ENCODE data around the gene ANK3. TPM values are rescaled to one million over a fixed set of nuclear protein-coding genes. Genes with fewer than 3 reads are reported as not detected.

The ANK3 gene
- total RNA-seq, 1 experiment from 2014 or later, result 9.6 TPM

GRCh38 chr10:60384708-60385398, 4.8 kb downstream of the ANK3 start:
- in situ Hi-C loops (cut with HindIII; ENCODE audit: low sequenced_read_pairs), result no loop called here
- peak; percentile 95 for DNase-seq (ENCODE audit: low spot score)

GRCh38 chr10:60384011-60384410, 5.7 kb downstream of the ANK3 start:
- DNase-seq (ENCODE audit: low spot score), result no peak
- in situ Hi-C loops (cut with HindIII; ENCODE audit: low sequenced_read_pairs), result no loop called here

- DNase-seq (ENCODE audit: low spot score), result no peak
- in situ Hi-C loops (cut with HindIII; ENCODE audit: low sequenced_read_pairs), result no loop called here
These were observed 6.6 kb downstream of the ANK3 start for GRCh38 chr10:60382946-60383681.

GRCh38 chr10:60380781-60381180, 8.9 kb downstream of the ANK3 start:
- in situ Hi-C loops (cut with HindIII; ENCODE audit: low sequenced_read_pairs), result no loop called here
- DNase-seq (ENCODE audit: low spot score), result peak; percentile 63

- in situ Hi-C loops (cut with HindIII; ENCODE audit: low sequenced_read_pairs), result no loop called here
- DNase-seq (ENCODE audit: low spot score), result peak; percentile 47
These were observed 11.7 kb downstream of the ANK3 start for GRCh38 chr10:60377955-60378354.

GRCh38 chr10:60377042-60377352, 12.7 kb downstream of the ANK3 start:
- in situ Hi-C loops (cut with HindIII; ENCODE audit: low sequenced_read_pairs), result no loop called here
- DNase-seq (ENCODE audit: low spot score), result peak; percentile 81

- peak; percentile 73 for DNase-seq (ENCODE audit: low spot score)
These were observed 13.2 kb downstream of the ANK3 start for GRCh38 chr10:60376221-60377041.

GRCh38 chr10:60375293-60376004, 14.2 kb downstream of the ANK3 start:
- peak; percentile 55 for DNase-seq (ENCODE audit: low spot score)
- in situ Hi-C loops (cut with HindIII; ENCODE audit: low sequenced_read_pairs), result no loop called here

More at GRCh38 chr10:60376221-60377041, 13.2 kb downstream of the ANK3 start:
- in situ Hi-C loops (cut with HindIII; ENCODE audit: low sequenced_read_pairs), result no loop called here

GRCh38 chr10:60374836-60375235, 14.8 kb downstream of the ANK3 start:
- in situ Hi-C loops (cut with HindIII; ENCODE audit: low sequenced_read_pairs), result no loop called here
- no peak for DNase-seq (ENCODE audit: low spot score)

- in situ Hi-C loops (cut with HindIII; ENCODE audit: low sequenced_read_pairs), result no loop called here
- DNase-seq (ENCODE audit: low spot score), result peak; percentile 73
These were observed 17.2 kb downstream of the ANK3 start for GRCh38 chr10:60372436-60372835.

GRCh38 chr10:60369547-60369930, 20.1 kb downstream of the ANK3 start:
- in situ Hi-C loops (cut with HindIII; ENCODE audit: low sequenced_read_pairs), result no loop called here
- no peak for DNase-seq (ENCODE audit: low spot score)

GRCh38 chr10:60368875-60369546, 20.7 kb downstream of the ANK3 start:
- DNase-seq (ENCODE audit: low spot score), result peak; percentile 57
- in situ Hi-C loops (cut with HindIII; ENCODE audit: low sequenced_read_pairs), result no loop called here

- DNase-seq (ENCODE audit: low spot score), result peak; percentile 77
- in situ Hi-C loops (cut with HindIII; ENCODE audit: low sequenced_read_pairs), result no loop called here
These were observed 21.8 kb downstream of the ANK3 start for GRCh38 chr10:60367901-60368300.

- no peak for DNase-seq (ENCODE audit: low spot score)
- in situ Hi-C loops (cut with HindIII; ENCODE audit: low sequenced_read_pairs), result no loop called here
These were observed 22.2 kb downstream of the ANK3 start for GRCh38 chr10:60367431-60367830.

GRCh38 chr10:60367024-60367423, 22.7 kb downstream of the ANK3 start:
- peak; percentile 91 for DNase-seq (ENCODE audit: low spot score)
- in situ Hi-C loops (cut with HindIII; ENCODE audit: low sequenced_read_pairs), result no loop called here

- DNase-seq (ENCODE audit: low spot score), result no peak
- in situ Hi-C loops (cut with HindIII; ENCODE audit: low sequenced_read_pairs), result no loop called here
These were observed 26.5 kb downstream of the ANK3 start for GRCh38 chr10:60363187-60363586.

- in situ Hi-C loops (cut with HindIII; ENCODE audit: low sequenced_read_pairs), result no loop called here
- DNase-seq (ENCODE audit: low spot score), result no peak
These were observed 27.2 kb downstream of the ANK3 start for GRCh38 chr10:60362461-60362860.

GRCh38 chr10:60359066-60359465, 30.6 kb downstream of the ANK3 start:
- in situ Hi-C loops (cut with HindIII; ENCODE audit: low sequenced_read_pairs), result no loop called here
- DNase-seq (ENCODE audit: low spot score), result no peak

- in situ Hi-C loops (cut with HindIII; ENCODE audit: low sequenced_read_pairs), result no loop called here
- DNase-seq (ENCODE audit: low spot score), result no peak
These were observed 31.4 kb downstream of the ANK3 start for GRCh38 chr10:60358282-60358681.

All from G401 (cell line).